CD4-positive, alpha-beta T cell treated with Interferon alpha-2 for 1 hour (primary cell): ENCODE measurements around the gene ZMIZ1.

Experiments
- DNase-seq, 2 donors: peaks; one replicate each; pipeline ENCODE4 v3.0.0-alpha.2; 2020 to 2022

The ZMIZ1 gene

GRCh38 chr10:79067241-79068202, 1.2 kb upstream of the ZMIZ1 start:
- peak; percentile 82 to 90 for DNase-seq

GRCh38 chr10:79068203-79068561, 584 bp upstream of the ZMIZ1 start:
- DNase-seq, result peak in 1 of 2 donors; percentile 44

DNA sequence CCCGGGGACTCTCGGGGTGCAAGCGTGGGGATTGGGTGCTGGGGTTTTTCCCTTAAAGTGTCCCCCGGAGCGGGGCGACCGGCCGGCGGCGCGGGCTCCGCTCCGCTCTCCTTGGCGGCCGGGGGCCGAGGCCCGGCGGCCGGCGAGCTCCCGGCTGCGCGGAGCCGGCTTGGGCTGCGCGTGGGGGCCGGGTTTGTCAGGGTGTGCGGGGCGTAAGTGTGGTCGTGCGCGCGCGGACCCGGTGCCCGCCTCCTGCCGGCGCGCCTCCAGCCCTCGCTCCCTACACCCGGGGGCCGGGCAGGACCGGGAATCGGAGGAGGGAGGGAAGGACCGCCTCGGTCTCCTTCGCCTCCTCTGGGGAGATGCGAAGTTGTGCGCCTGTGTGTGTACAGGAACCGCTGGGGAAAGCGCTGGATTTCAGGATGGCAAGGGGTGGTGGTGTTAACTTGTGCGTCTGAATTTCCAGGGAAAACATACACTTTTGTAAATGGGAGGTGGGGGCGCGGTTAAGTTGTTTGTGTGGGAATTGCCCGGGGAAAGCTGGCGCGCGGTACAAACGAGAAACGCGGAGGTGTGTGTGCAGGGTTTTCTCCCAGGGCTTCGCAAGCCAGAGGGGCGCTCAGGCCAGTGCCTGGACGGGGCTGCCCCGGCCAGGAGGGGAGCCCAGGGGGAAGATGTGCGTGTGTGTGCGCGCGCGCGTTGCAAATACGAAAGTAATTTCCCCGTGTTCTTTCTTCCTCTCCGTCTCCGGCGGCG, 737 bp downstream of the ZMIZ1 start:
- peak; percentile 44 to 52 for DNase-seq

GRCh38 chr10:79070081-79070605, 1.4 kb downstream of the ZMIZ1 start:
- DNase-seq, result no peak

GRCh38 chr10:79070606-79071395, 2.0 kb downstream of the ZMIZ1 start:
- peak in 1 of 2 donors; percentile 20 for DNase-seq

GRCh38 chr10:79071396-79071923, 2.7 kb downstream of the ZMIZ1 start:
- no peak for DNase-seq

DNA sequence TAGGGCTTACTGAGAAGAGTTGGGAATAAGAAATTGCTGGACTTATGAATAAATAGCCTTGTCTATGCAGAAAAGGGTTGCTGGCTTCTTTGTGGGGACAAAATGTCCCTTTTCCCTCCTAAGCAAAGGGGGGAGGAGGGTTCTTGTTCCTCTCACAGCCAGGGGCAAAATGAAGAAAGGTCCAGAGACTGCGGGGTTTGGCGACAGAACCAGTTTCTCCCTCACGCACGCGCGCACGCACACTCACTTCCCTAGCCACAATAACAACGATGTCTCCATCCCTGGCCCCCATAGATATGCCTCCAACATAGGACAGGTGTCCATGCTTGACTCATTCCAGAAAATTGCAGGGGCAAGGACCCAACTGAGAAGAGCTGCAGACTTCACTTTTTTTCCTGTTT, 3.3 kb downstream of the ZMIZ1 start:
- DNase-seq, result no peak

DNA sequence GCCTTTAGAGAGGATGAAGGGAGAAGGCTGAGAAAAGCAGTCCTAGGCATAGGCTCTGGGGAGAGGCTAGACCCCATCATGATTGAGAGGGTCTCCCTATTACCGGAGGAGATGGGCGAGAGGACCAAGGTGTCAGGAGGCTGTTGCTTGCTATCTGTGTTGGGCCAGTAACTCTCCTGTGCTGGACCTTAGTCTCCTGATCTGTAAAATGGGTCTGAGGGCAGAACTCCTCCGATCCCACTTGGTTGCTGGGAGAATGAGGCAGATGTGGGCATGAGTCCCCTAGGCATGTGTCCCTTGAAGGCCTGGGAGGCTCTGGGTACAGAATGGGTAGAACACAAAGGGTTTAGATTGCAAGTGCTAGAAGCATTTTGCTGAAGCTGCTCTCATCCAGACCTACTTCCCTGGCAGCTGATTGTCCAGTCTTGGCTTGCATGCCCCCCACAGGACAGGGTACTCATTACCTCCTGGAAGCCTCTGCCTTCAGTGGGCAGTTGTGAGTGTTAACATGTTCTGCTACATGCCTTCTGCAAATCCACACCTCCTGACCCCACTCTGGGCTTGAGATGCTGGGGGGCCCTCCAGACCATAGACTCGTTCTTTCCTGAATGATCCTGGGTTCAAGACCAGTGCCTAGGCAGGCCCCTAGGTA, 4.4 kb downstream of the ZMIZ1 start:
- DNase-seq, result no peak

DNA sequence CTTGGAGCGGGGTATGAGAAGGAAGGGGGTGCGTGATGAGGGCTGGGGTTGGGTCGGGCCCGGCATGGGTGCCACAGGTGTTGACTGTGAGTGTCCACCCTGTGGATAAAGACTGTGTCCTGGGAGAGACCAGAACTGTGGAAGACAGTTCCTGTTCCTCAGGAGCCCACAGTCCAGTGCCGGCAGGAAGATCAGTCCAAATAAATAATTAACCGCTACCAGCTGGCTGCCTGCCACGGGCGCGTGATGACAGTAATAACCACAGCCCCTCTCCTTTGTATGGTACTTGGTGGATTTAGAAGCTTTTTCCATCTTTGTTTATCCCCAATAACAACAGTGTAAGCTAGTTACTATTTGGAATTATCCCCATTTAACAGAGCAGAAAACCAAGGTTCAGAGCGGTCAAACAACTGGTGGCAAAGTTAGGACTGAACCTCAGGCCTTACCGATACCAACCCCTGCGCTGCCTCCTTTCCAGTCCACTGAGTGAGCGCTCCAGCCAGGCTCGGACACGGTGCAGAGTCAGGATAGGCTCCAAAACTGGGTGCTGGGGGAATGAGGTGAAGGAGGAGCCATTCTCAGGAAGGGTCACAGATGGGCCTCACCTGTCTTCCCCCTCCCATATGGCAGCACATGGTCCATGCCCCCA, 5.1 kb downstream of the ZMIZ1 start:
- no peak for DNase-seq

DNA sequence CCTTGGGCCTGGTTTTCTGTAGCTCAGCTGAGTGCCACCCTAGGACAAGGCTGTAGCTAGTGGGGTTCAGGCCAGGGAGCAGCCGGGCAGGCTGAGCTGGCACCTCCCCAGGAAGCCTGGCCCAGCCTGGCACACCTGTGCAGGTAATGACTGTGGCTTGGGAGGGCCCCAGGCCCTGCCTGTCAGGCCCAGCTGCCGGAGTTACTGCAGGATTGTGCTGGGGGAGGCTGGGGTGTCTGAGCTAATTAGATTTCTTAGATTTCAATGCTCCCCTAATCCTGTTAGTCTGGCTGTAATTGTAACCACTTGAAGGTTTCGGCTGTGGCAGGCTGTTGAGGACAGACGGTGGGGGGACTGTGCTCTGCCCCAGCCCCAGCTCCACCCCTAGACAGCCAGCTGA, 6.0 kb downstream of the ZMIZ1 start:
- no peak for DNase-seq

DNA sequence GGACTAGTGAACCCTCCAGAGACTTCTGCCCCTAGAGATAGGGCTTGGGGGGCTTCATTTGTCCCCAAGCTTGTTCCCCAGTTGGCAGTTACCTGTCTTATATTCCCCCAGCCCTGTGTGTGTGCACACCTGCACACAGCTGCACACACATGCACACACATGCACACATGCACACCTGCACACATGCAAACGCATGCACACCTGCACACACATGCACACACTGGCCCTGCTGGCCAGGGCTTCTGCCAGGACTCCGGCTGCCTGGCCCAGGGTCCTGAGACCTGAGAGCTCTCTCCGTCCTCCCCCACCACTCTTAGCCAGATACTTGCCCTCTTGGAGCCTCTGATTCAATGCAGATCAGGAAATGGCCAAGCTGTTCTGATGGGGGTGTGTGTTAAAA, 6.7 kb downstream of the ZMIZ1 start:
- no peak for DNase-seq

- no peak for DNase-seq
Measured at GRCh38 chr10:79077488-79078173, 8.9 kb downstream of the ZMIZ1 start.

DNA sequence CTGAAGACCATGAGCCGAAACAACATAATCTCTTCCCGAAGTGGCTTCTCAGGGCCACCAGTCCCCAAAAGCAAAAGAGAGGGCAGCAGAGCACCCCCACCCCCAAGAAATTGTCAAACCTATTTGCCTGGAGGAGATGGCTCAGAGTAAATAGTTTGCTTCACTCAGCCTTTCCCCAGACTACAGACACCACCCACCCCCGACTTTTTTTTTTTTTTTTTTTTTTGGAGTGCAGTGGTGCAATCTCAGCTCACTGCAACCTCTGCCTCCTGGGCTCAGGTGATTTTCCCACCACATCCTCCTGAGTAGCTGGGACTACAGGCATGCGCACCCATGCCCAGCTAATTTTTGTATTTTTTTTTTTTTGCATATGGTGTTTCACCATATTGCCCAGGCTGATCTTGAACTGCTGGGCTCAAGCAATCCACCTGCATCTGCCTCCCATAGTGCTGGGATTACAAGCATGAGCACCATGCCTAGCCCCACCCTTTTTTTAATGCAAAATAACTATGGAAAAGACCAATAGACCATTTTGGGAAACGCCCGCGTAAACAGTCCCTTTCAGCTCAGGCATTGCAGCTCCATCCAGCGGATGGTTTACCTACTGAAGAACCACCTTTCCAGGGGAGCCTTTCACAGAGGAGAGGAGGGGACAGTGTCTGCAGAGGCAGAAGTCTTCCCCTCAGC, 9.7 kb downstream of the ZMIZ1 start:
- no peak for DNase-seq

DNA sequence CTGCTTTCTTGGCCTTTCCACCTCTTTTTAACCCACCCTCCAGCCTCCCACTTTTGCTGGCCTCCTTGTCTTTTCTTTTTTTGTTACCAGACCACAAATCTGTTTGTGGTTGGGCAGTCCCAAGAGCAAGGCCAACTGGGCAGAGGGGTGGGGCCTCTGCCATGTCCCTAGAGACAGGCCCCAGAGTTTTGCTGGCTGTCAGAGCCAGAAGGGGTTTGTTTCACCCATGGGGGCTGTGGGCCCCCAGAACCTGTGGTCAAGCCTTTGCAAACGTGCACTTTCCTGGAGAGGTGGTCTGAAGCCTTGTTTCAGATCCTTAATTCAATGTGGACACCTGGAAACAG, 10.3 kb downstream of the ZMIZ1 start:
- no peak for DNase-seq

GRCh38 chr10:79079490-79080355, 11.0 kb downstream of the ZMIZ1 start:
- DNase-seq, result no peak

DNA sequence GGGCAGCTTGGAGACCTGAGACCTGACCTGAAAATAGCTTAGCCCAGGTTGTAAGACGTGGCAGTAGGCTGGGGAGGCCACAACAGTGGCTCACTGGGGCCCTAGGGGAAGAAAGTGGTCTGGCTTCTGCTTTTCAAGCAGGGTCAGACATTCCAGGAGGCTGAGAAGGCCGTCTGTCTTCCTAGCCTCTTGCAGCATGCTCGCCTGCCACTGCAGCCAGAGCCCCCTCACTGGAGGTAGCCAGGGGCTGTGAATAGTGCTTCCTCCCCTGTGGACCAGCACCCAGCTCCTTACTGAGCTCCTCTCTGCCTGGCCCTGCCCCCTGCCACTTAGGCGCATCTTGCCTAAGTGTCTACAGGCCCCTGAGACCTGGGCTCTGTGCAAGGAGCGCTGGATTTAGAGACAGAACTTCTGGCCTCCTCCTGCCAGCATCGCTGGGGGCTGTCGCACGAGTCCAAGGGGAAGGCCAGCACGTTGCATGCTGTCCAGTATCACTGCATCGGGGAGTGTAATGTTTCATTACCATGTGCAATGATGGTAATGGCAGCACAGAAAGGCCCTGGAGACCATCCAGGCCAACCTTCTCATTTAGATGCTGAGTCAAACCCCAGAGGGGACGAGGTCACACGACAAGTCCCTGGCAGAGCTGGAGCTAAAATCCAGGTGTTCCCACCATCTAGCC, 12.7 kb downstream of the ZMIZ1 start:
- DNase-seq, result no peak

DNA sequence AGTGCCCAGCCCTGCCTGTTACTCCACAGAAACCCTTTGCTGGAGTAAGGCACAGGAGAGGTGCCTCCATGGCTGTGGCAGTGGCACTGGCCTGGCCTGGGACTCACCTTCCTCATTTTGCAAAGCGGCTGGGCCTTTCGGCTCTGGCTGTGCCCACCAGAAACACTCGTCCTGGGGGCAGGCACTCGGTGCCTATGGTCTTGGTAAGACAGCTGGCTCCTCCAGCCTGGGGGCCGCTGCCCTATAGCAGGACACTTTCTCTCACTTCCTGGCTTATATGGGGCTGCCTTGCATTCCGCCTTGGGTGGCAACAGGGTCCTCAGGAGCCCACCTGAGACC, 13.2 kb downstream of the ZMIZ1 start:
- no peak for DNase-seq

GRCh38 chr10:79082631-79083596, 14.1 kb downstream of the ZMIZ1 start:
- no peak for DNase-seq
